Spleen (tissue), 7 donors: ENCODE results near the gene C11orf91.

Source experiments
- POLR2A ChIP-seq, 3 donors: fragments of 450-650 bp; IDR thresholded peaks; one replicate each; pipeline ENCODE4 v1.5.1; 2017; ENCODE audit warnings: antibody characterized with exemption in 3 of 3, mild to moderate bottlenecking in 1 of 3
- POLR2AphosphoS5 ChIP-seq, 3 donors: sonication (generic); formaldehyde crosslinking; IDR thresholded peaks; one replicate each; pipeline ENCODE4 v1.5.1; 2017; ENCODE audit warnings: antibody characterized with exemption in 3 of 3
- TF ChIP-seq, protein P1 (sequence below), 11 experiments: fragments of 200-600 bp in 7 of 11; fragments of 450-650 bp in 4 of 11; sonication (generic) in 4 of 11; IDR thresholded peaks in 8 of 11; conservative IDR thresholded peaks in 3 of 11; 1 replicate in 7 of 11; 2 replicates in 4 of 11; pipeline versions ENCODE4 v1.4.0 to v1.8.0; 2016 to 2021; ENCODE audit warnings: antibody characterized with exemption in 11 of 11, inconsistent platforms in 4 of 11, mild to moderate bottlenecking in 1 of 11
- donor health status: DM: no; HTN: no; CAD: no; lungs with moderate emphysema.
- donor health status: DM: no; HTN: no; CAD: no.
- donor health status: DM: no; HTN: no; CAD: no.

- TF ChIP-seq, protein P1, sequence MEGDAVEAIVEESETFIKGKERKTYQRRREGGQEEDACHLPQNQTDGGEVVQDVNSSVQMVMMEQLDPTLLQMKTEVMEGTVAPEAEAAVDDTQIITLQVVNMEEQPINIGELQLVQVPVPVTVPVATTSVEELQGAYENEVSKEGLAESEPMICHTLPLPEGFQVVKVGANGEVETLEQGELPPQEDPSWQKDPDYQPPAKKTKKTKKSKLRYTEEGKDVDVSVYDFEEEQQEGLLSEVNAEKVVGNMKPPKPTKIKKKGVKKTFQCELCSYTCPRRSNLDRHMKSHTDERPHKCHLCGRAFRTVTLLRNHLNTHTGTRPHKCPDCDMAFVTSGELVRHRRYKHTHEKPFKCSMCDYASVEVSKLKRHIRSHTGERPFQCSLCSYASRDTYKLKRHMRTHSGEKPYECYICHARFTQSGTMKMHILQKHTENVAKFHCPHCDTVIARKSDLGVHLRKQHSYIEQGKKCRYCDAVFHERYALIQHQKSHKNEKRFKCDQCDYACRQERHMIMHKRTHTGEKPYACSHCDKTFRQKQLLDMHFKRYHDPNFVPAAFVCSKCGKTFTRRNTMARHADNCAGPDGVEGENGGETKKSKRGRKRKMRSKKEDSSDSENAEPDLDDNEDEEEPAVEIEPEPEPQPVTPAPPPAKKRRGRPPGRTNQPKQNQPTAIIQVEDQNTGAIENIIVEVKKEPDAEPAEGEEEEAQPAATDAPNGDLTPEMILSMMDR (IDR thresholded peaks at IDR 0.05 in 8 of 11, conservative IDR thresholded peaks at IDR 0.05 in 3 of 11): no peak
- no peak for TF ChIP-seq POLR2A (IDR thresholded peaks at IDR 0.05)
- no peak for TF ChIP-seq POLR2AphosphoS5 (IDR thresholded peaks at IDR 0.05)
Measured at GRCh38 chr11:33713151-33713855, 12.7 kb upstream of the C11orf91 start.
